ENCODE measurements around the gene KCNMB3.

Gene KCNMB3

DNA sequence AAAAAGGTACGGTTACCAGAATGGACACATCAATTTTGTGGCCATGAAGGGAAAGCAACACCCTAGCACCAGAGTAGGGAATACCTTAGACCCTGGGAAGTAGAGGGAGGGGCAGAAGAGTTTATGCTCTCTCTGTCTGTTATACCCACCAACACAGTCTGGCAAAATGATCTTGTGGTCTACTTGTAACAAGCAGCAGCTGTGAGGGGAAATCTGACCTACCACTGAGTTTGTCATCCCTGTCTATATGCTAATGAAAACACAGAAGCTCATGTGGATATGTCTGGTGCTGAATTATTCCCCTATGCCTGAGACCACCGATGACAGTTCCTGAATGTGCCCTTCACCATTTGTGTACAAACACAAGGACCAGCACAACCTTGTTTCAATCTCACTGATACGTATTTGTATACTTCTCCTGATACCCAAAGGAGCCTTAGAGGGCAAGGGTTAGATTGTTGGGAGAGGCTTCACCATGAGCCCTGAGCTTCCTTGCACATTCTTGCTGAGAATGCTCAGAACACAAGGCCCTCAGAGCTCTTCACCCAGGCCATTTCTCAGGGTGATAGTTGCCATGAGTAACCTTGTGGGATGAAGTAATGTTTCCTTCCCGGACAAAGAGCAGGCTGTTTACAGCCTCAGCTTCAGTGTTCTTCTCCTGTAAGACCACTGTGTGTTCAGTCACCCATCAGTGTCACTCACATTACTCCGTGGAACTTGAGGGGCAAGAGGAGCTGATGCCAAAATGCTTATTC is 47.2 kb upstream of the KCNMB3 start:
- H3K4me3 ChIP-seq (ENCODE audit: low read length, poor library complexity, severe bottlenecking) = no peak overlapping the region
- no peaks in the 10 kb centered on the region for H3K9me2 ChIP-seq (replicated peaks; ENCODE audit: low read depth, low read length)
- H2AFZ ChIP-seq (ENCODE audit: low read length) = no peak overlapping the region
- H3K27me3 ChIP-seq (ENCODE audit: insufficient read depth, low read length, poor library complexity, severe bottlenecking) = no peaks in the 10 kb centered on the region
- H3F3A ChIP-seq (ENCODE audit: low read depth) = no peaks in the 10 kb centered on the region
- no peaks in the 10 kb centered on the region for H4K20me1 ChIP-seq (ENCODE audit: insufficient read depth, low read length, poor library complexity, severe bottlenecking)
- no peaks in the 10 kb centered on the region for H3K79me2 ChIP-seq (ENCODE audit: insufficient read depth, low read length)
- no peaks in the 10 kb centered on the region for H3K36me3 ChIP-seq (ENCODE audit: insufficient read depth, low read length)
- H3K4me2 ChIP-seq (ENCODE audit: low read depth, low read length, poor library complexity, severe bottlenecking) = no peak overlapping the region
- H3K9me3 ChIP-seq (ENCODE audit: insufficient read depth, low read depth, low read length) = no peaks in the 10 kb centered on the region
- peaks cover 10% of the 10 kb centered on the region for H3K4me1 ChIP-seq (ENCODE audit: insufficient read depth, low read length, poor library complexity, severe bottlenecking)
- TF ChIP-seq, protein P1, sequence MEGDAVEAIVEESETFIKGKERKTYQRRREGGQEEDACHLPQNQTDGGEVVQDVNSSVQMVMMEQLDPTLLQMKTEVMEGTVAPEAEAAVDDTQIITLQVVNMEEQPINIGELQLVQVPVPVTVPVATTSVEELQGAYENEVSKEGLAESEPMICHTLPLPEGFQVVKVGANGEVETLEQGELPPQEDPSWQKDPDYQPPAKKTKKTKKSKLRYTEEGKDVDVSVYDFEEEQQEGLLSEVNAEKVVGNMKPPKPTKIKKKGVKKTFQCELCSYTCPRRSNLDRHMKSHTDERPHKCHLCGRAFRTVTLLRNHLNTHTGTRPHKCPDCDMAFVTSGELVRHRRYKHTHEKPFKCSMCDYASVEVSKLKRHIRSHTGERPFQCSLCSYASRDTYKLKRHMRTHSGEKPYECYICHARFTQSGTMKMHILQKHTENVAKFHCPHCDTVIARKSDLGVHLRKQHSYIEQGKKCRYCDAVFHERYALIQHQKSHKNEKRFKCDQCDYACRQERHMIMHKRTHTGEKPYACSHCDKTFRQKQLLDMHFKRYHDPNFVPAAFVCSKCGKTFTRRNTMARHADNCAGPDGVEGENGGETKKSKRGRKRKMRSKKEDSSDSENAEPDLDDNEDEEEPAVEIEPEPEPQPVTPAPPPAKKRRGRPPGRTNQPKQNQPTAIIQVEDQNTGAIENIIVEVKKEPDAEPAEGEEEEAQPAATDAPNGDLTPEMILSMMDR (conservative IDR thresholded peaks at IDR 0.05; ENCODE audit: low read length) = no peak
- no peak overlapping the region for H3K9ac ChIP-seq (ENCODE audit: low read depth, low read length, poor library complexity, severe bottlenecking)

DNA sequence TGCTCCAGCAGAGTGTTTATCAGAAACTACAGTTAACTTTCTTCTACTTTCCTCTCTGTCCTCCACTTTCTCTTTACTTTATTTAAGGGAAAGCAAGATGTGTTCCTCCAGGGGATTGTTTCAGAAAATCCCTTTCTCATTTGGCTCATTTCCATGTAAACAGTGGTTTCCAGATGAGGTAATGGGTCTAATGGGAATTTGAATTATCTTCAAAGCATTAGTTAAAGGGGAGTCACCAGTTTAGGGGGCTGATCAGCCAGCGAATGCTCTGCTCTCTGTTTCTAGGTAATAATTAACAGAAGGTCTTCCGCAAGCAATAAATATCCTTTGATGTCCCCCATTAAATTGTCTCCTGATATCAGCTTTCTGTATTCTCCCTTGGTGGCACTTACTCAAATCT is 41.5 kb upstream of the KCNMB3 start:
- Histone ChIP-seq H3K27me3 (ENCODE audit: insufficient read depth, low read length, poor library complexity, severe bottlenecking) (no peaks in the 10 kb centered on the region), H3K9me3 (ENCODE audit: insufficient read depth, low read depth, low read length) (no peaks in the 10 kb centered on the region), H3K9ac (ENCODE audit: low read depth, low read length, poor library complexity, severe bottlenecking) (no peak overlapping the region), H3F3A (ENCODE audit: low read depth) (no peaks in the 10 kb centered on the region), H3K36me3 (ENCODE audit: insufficient read depth, low read length) (no peaks in the 10 kb centered on the region), H3K4me1 (ENCODE audit: insufficient read depth, low read length, poor library complexity, severe bottlenecking) (peaks cover 2% of the 10 kb centered on the region), H3K4me2 (ENCODE audit: low read depth, low read length, poor library complexity, severe bottlenecking) (no peak overlapping the region), H3K9me2 (replicated peaks; ENCODE audit: low read depth, low read length) (no peaks in the 10 kb centered on the region), H3K79me2 (ENCODE audit: insufficient read depth, low read length) (no peaks in the 10 kb centered on the region), H3K4me3 (ENCODE audit: low read length, poor library complexity, severe bottlenecking) (no peak overlapping the region), H4K20me1 (ENCODE audit: insufficient read depth, low read length, poor library complexity, severe bottlenecking) (no peaks in the 10 kb centered on the region), H2AFZ (ENCODE audit: low read length) (no peak overlapping the region)
- TF ChIP-seq, protein P1 (conservative IDR thresholded peaks at IDR 0.05; ENCODE audit: low read length) = no peak
- TF ChIP-seq EZH2phosphoT487 (IDR thresholded peaks at IDR 0.05; ENCODE audit: borderline replicate concordance) = no peak

DNA sequence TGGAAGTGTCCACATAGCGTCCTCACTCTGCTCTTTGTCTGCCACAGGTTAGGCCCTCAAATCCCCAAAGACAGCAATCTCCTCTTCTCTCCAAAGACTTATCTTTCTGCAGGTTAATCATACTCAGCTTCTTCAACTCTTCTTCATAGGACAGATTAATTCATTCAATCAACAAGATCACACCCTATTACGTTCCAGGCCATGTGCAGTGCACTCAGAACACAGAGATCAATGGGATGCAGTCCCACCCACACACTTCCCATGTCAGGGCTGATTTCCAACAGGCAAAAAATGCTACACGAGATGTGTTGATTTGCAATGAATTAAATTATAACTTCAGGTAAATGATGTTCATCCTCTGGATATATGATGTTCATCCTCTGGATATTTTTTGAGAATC is 38.4 kb upstream of the KCNMB3 start:
- Histone ChIP-seq H3K9me3 (ENCODE audit: insufficient read depth, low read depth, low read length) (no peaks in the 10 kb centered on the region), H3K79me2 (ENCODE audit: insufficient read depth, low read length) (no peaks in the 10 kb centered on the region), H2AFZ (ENCODE audit: low read length) (no peak overlapping the region), H3K9me2 (replicated peaks; ENCODE audit: low read depth, low read length) (no peaks in the 10 kb centered on the region), H3K27me3 (ENCODE audit: insufficient read depth, low read length, poor library complexity, severe bottlenecking) (no peaks in the 10 kb centered on the region), H3K9ac (ENCODE audit: low read depth, low read length, poor library complexity, severe bottlenecking) (no peak overlapping the region), H3K4me1 (ENCODE audit: insufficient read depth, low read length, poor library complexity, severe bottlenecking) (no peaks in the 10 kb centered on the region), H4K20me1 (ENCODE audit: insufficient read depth, low read length, poor library complexity, severe bottlenecking) (no peaks in the 10 kb centered on the region), H3F3A (ENCODE audit: low read depth) (no peaks in the 10 kb centered on the region), H3K4me3 (ENCODE audit: low read length, poor library complexity, severe bottlenecking) (no peak overlapping the region), H3K36me3 (ENCODE audit: insufficient read depth, low read length) (no peaks in the 10 kb centered on the region), H3K4me2 (ENCODE audit: low read depth, low read length, poor library complexity, severe bottlenecking) (no peak overlapping the region)
- TF ChIP-seq EZH2phosphoT487 (IDR thresholded peaks at IDR 0.05; ENCODE audit: borderline replicate concordance) = no peak
- TF ChIP-seq, protein P1 (conservative IDR thresholded peaks at IDR 0.05; ENCODE audit: low read length) = no peak

Measured in Loucy (cell line).